ENCODE results near the gene KCNN2. TPM values are rescaled to one million over a fixed set of nuclear protein-coding genes. Genes with fewer than 3 reads are reported as not detected.

The KCNN2 gene
- total RNA-seq, 4 donors from 2014 or later, result 0.16 to 0.93 (median 0.25) TPM; not detected in 1

- no peaks in the 10 kb centered on the region for H3K4me1 ChIP-seq
- no peaks in the 10 kb centered on the region for H3K9me3 ChIP-seq
- no peak overlapping the region for H3K27ac ChIP-seq
- ATAC-seq (no peak), DNase-seq (no peak)
- no peaks in the 10 kb centered on the region for H3K36me3 ChIP-seq
- H3K4me3 ChIP-seq, result no peak overlapping the region
- intact Hi-C loops (cut with DNase I; ENCODE audit: low total_unique reads) (no loop called here), in situ Hi-C loops (cut with MboI; ENCODE audit: low sequenced_read_pairs in 4 of 4) (no loop called here)
- TF ChIP-seq POLR2A (IDR thresholded peaks at IDR 0.05), result no peak
- TF ChIP-seq, protein P1, sequence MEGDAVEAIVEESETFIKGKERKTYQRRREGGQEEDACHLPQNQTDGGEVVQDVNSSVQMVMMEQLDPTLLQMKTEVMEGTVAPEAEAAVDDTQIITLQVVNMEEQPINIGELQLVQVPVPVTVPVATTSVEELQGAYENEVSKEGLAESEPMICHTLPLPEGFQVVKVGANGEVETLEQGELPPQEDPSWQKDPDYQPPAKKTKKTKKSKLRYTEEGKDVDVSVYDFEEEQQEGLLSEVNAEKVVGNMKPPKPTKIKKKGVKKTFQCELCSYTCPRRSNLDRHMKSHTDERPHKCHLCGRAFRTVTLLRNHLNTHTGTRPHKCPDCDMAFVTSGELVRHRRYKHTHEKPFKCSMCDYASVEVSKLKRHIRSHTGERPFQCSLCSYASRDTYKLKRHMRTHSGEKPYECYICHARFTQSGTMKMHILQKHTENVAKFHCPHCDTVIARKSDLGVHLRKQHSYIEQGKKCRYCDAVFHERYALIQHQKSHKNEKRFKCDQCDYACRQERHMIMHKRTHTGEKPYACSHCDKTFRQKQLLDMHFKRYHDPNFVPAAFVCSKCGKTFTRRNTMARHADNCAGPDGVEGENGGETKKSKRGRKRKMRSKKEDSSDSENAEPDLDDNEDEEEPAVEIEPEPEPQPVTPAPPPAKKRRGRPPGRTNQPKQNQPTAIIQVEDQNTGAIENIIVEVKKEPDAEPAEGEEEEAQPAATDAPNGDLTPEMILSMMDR (IDR thresholded peaks at IDR 0.05 in 4 of 5, conservative IDR thresholded peaks at IDR 0.05 in 1 of 5), result no peak
- no peaks in the 10 kb centered on the region for H3K27me3 ChIP-seq
Measured at GRCh38 chr5:114327987-114328386, 33.9 kb upstream of the KCNN2 start.

GRCh38 chr5:114330916-114331531 lies 30.8 kb upstream of the KCNN2 start:
- in situ Hi-C loops (cut with MboI; ENCODE audit: low sequenced_read_pairs in 4 of 4), result no loop called here
- H3K27me3 ChIP-seq, result no peaks in the 10 kb centered on the region
- H3K27ac ChIP-seq, result no peak overlapping the region
- ATAC-seq (no peak), DNase-seq (no peak)
- intact Hi-C loops (cut with DNase I; ENCODE audit: low total_unique reads), result no loop called here
- no peaks in the 10 kb centered on the region for H3K9me3 ChIP-seq
- no peaks in the 10 kb centered on the region for H3K36me3 ChIP-seq
- H3K4me1 ChIP-seq, result no peaks in the 10 kb centered on the region
- no peak for TF ChIP-seq POLR2A (IDR thresholded peaks at IDR 0.05)
- TF ChIP-seq, protein P1 (IDR thresholded peaks at IDR 0.05 in 4 of 5, conservative IDR thresholded peaks at IDR 0.05 in 1 of 5), result no peak
- H3K4me3 ChIP-seq, result no peak overlapping the region

GRCh38 chr5:114332493-114332892 lies 29.4 kb upstream of the KCNN2 start:
- Histone ChIP-seq H3K27ac (no peak overlapping the region), H3K36me3 (no peaks in the 10 kb centered on the region), H3K4me3 (no peak overlapping the region), H3K9me3 (no peaks in the 10 kb centered on the region), H3K4me1 (no peaks in the 10 kb centered on the region), H3K27me3 (no peaks in the 10 kb centered on the region)
- in situ Hi-C loops (cut with MboI; ENCODE audit: low sequenced_read_pairs in 4 of 4) (no loop called here), intact Hi-C loops (cut with DNase I; ENCODE audit: low total_unique reads) (no loop called here)
- TF ChIP-seq, protein P1 (IDR thresholded peaks at IDR 0.05 in 4 of 5, conservative IDR thresholded peaks at IDR 0.05 in 1 of 5), result no peak
- no peak for TF ChIP-seq POLR2A (IDR thresholded peaks at IDR 0.05)
- ATAC-seq (no peak), DNase-seq (no peak)

DNA sequence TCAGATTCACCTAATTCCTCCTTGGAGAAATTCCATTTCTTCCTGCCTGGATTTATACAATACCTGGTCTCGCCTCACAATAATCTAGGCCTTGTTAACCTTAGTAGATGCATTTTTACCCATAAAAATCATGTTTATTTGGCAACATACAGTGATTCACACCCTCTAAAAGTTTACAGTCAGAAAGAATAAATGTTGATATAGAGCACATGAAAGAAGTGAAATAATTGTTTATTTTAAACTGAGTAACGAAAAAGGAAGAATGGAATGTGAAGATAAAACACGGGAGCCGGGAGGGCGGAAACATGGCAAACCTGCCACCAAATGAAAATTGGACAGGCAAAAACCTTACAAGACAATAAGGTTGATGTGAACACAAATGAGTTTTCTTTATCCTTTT lies 28.9 kb upstream of the KCNN2 start:
- Histone ChIP-seq H3K27ac (no peak overlapping the region), H3K27me3 (no peaks in the 10 kb centered on the region), H3K9me3 (no peaks in the 10 kb centered on the region), H3K36me3 (no peaks in the 10 kb centered on the region), H3K4me1 (no peaks in the 10 kb centered on the region), H3K4me3 (no peak overlapping the region)
- ATAC-seq, result no peak
- DNase-seq, result no peak
- no peak for TF ChIP-seq POLR2A (IDR thresholded peaks at IDR 0.05)
- TF ChIP-seq, protein P1 (IDR thresholded peaks at IDR 0.05 in 4 of 5, conservative IDR thresholded peaks at IDR 0.05 in 1 of 5), result no peak
- in situ Hi-C loops (cut with MboI; ENCODE audit: low sequenced_read_pairs in 4 of 4), result no loop called here
- intact Hi-C loops (cut with DNase I; ENCODE audit: low total_unique reads), result no loop called here

- intact Hi-C loops (cut with DNase I; ENCODE audit: low total_unique reads), result no loop called here
- in situ Hi-C loops (cut with MboI; ENCODE audit: low sequenced_read_pairs in 4 of 4), result no loop called here
- Histone ChIP-seq H3K27me3 (no peaks in the 10 kb centered on the region), H3K27ac (no peak overlapping the region), H3K9me3 (no peaks in the 10 kb centered on the region), H3K4me1 (no peaks in the 10 kb centered on the region), H3K4me3 (no peak overlapping the region), H3K36me3 (no peaks in the 10 kb centered on the region)
- DNase-seq (no peak), ATAC-seq (no peak)
- TF ChIP-seq, protein P1 (IDR thresholded peaks at IDR 0.05 in 4 of 5, conservative IDR thresholded peaks at IDR 0.05 in 1 of 5), result no peak
- TF ChIP-seq POLR2A (IDR thresholded peaks at IDR 0.05), result no peak
Measured at GRCh38 chr5:114335391-114335790, 26.5 kb upstream of the KCNN2 start.
